K562 (cell line): ENCODE results near the gene PSMB8. TPM values are rescaled to one million over a fixed set of nuclear protein-coding genes. Genes with fewer than 3 reads are reported as not detected.

Source experiments
- E2F3 ChIP-seq: fragments of 250-450 bp; sonication (Bioruptor Pico); IDR thresholded peaks from 2 replicates; pipeline ENCODE4 v1.4.0; 2020; ENCODE audit warnings: mild to moderate bottlenecking
- HNRNPH1 ChIP-seq: fragments of 200-400 bp; formaldehyde crosslinking; optimal IDR thresholded peaks from 2 replicates; pipeline ENCODE3; 2017; ENCODE audit warnings: low read depth, mild to moderate bottlenecking, low read length, moderate library complexity
- HNRNPLL ChIP-seq: fragments of 200-400 bp; formaldehyde crosslinking; IDR thresholded peaks from 2 replicates; pipeline ENCODE4 v1.6.1; 2017; ENCODE audit warnings: low read length, low read depth, mild to moderate bottlenecking; ENCODE audit not compliant: poor library complexity, severe bottlenecking
- MLLT1 ChIP-seq, 2 experiments: fragments of 450-650 bp; IDR thresholded peaks; 2 replicates each; pipeline ENCODE4 v1.6.1; 2016
- NR2C1 ChIP-seq, 2 experiments: fragments of 450-650 bp; IDR thresholded peaks; 2 replicates each; pipeline ENCODE4 v1.6.1; 2017; ENCODE audit warnings: mild to moderate bottlenecking in 2 of 2, antibody characterized with exemption in 1 of 2, inconsistent platforms in 1 of 2, missing compliant biosample characterization in 1 of 2, missing genetic modification characterization in 1 of 2
- RBM15 ChIP-seq: fragments of 200-400 bp; formaldehyde crosslinking; IDR thresholded peaks from 2 replicates; pipeline ENCODE4 v1.6.1; 2018; ENCODE audit warnings: mild to moderate bottlenecking, low read length, moderate library complexity; ENCODE audit not compliant: insufficient read depth
- SAFB2 ChIP-seq: fragments of 200-400 bp; formaldehyde crosslinking; IDR thresholded peaks from 2 replicates; pipeline ENCODE4 v1.6.1; 2018; ENCODE audit warnings: borderline replicate concordance, low read length, low read depth, moderate library complexity; ENCODE audit not compliant: severe bottlenecking
- XRCC4 ChIP-seq: IDR thresholded peaks from one replicate; pipeline ENCODE4 v1.6.1; 2011; ENCODE audit not compliant: insufficient read depth, insufficient read length; ENCODE audit errors: extremely low read depth
- ZBTB12 ChIP-seq: fragments of 250-450 bp; sonication (Bioruptor Pico); IDR thresholded peaks from 2 replicates; pipeline ENCODE4 v1.4.0; 2020
- ZNF384 ChIP-seq: IDR thresholded peaks from 2 replicates; pipeline ENCODE4 v1.6.1; 2012; ENCODE audit warnings: low read depth, low read length, improper control_type of control experiment
- polyA plus RNA-seq, 8 experiments: library from polyadenylated mRNA; depleted of rRNA in 4 of 8; stranded (reverse) in 5 of 8; unstranded in 3 of 8; fragments of >200 nt; fragmentation: Nextera tagmentation in 2 of 8; fragmentation: Illumina TruSeq in 1 of 8; extraction: Ambion mirVana in 2 of 8; extraction: Trizol in 1 of 8; gene quantifications; 2 replicates each; pipeline versions ENCODE4 v1.2.1 to v1.2.3, GENCODE V29; 2011 to 2014; ENCODE audit warnings: inconsistent platforms in 1 of 8, missing spikeins in 1 of 8
- total RNA-seq, 7 experiments: library from RNA; depleted of rRNA in 6 of 7; stranded (reverse); fragments of >200 nt in 6 of 7; fragmentation: Illumina TruSeq in 2 of 7; extraction: Trizol in 2 of 7; gene quantifications; 2 replicates each; pipeline versions ENCODE4 v1.2.1 to v1.2.3, GENCODE V29; 2011 to 2021; ENCODE audit warnings: low replicate concordance in 1 of 7
- TF ChIP-seq, protein P1 (sequence below): fragments of 250-450 bp; sonication (Bioruptor Pico); IDR thresholded peaks from 2 replicates; pipeline ENCODE4 v1.4.0; 2020; ENCODE audit warnings: mild to moderate bottlenecking
- TF ChIP-seq, protein P2 (sequence below), 2 experiments: fragments of 450-650 bp; IDR thresholded peaks; 2 replicates each; pipeline ENCODE4 v1.6.1; 2016; ENCODE audit warnings: mild to moderate bottlenecking in 2 of 2, borderline replicate concordance in 1 of 2, low read depth in 1 of 2, moderate library complexity in 1 of 2

The PSMB8 gene
- total and polyA plus RNA-seq, 9 of the 15 experiments (the other 6 are each of a cell fraction or from before 2014, with no cell fraction given): 0.71 to 4.0 (median 2.4) TPM

DNA sequence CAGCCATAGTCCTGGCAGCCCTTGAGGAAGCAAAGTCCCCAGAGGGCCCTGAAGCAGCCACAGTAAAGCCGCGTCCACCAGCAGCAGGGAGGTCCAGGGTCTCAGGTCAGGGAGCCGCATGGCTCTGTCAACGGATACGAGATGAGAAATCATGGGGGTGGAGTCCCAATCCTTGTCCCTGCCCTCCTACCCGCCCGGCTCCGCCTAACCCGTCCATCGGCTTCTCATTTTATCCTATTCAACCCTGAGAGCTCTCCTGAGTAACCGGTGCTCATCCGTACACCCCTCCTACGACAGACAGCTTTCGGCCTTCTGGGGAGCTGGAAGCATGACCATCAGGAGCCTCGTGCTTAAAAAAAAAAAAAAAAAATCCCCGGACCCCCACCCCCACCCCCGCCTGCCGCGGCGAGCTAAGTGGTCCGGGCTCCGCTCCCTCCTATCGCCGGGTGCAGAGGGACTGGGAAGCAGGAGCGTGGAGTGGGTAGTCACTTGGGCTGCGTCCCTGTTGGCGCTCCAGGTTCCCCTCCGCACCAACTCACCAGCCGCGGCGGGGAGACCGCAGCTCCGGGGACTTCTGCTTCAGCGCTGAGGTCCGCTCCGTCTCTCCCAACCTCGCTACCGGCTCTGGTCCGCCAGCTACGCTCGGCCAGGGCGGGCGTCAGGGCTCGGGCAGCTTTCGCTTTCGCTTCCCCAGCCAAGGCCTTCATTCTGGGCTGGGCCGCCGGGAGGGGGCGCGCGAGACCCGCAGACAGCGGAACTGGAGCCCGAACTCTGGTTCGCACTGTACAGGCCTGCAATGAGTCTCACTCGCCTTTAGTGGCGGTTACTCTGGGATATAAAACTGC lies 5.5 kb downstream of the PSMB8 start, which contains the start of gene TAP2 (continued):
- TF ChIP-seq, protein P1, sequence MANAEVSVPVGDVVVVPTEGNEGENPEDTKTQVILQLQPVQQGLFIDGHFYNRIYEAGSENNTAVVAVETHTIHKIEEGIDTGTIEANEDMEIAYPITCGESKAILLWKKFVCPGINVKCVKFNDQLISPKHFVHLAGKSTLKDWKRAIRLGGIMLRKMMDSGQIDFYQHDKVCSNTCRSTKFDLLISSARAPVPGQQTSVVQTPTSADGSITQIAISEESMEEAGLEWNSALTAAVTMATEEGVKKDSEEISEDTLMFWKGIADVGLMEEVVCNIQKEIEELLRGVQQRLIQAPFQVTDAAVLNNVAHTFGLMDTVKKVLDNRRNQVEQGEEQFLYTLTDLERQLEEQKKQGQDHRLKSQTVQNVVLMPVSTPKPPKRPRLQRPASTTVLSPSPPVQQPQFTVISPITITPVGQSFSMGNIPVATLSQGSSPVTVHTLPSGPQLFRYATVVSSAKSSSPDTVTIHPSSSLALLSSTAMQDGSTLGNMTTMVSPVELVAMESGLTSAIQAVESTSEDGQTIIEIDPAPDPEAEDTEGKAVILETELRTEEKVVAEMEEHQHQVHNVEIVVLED: 0 out of 2 replicates have a peak, but pooled peaks have one; percentile 17
- TF ChIP-seq RBM15 (no peak), ZNF384 (0 out of 2 replicates have a peak, but pooled peaks have one; percentile 33), MLLT1 (IDR thresholded peaks at IDR 0.05) (0 out of 4 replicates have a peak, but pooled peaks of 1 of the 2 experiments have one; percentile 18), SAFB2 (no peak), HNRNPH1 (no peak), HNRNPLL (peak; percentile 86), E2F3 (no peak), NR2C1 (IDR thresholded peaks at IDR 0.05) (no peak), NR2C1 (tag; IDR thresholded peaks at IDR 0.05) (no peak), XRCC4 (no peak), ZBTB12 (CRISPR knock-in tag) (no peak)
- TF ChIP-seq, protein P2, sequence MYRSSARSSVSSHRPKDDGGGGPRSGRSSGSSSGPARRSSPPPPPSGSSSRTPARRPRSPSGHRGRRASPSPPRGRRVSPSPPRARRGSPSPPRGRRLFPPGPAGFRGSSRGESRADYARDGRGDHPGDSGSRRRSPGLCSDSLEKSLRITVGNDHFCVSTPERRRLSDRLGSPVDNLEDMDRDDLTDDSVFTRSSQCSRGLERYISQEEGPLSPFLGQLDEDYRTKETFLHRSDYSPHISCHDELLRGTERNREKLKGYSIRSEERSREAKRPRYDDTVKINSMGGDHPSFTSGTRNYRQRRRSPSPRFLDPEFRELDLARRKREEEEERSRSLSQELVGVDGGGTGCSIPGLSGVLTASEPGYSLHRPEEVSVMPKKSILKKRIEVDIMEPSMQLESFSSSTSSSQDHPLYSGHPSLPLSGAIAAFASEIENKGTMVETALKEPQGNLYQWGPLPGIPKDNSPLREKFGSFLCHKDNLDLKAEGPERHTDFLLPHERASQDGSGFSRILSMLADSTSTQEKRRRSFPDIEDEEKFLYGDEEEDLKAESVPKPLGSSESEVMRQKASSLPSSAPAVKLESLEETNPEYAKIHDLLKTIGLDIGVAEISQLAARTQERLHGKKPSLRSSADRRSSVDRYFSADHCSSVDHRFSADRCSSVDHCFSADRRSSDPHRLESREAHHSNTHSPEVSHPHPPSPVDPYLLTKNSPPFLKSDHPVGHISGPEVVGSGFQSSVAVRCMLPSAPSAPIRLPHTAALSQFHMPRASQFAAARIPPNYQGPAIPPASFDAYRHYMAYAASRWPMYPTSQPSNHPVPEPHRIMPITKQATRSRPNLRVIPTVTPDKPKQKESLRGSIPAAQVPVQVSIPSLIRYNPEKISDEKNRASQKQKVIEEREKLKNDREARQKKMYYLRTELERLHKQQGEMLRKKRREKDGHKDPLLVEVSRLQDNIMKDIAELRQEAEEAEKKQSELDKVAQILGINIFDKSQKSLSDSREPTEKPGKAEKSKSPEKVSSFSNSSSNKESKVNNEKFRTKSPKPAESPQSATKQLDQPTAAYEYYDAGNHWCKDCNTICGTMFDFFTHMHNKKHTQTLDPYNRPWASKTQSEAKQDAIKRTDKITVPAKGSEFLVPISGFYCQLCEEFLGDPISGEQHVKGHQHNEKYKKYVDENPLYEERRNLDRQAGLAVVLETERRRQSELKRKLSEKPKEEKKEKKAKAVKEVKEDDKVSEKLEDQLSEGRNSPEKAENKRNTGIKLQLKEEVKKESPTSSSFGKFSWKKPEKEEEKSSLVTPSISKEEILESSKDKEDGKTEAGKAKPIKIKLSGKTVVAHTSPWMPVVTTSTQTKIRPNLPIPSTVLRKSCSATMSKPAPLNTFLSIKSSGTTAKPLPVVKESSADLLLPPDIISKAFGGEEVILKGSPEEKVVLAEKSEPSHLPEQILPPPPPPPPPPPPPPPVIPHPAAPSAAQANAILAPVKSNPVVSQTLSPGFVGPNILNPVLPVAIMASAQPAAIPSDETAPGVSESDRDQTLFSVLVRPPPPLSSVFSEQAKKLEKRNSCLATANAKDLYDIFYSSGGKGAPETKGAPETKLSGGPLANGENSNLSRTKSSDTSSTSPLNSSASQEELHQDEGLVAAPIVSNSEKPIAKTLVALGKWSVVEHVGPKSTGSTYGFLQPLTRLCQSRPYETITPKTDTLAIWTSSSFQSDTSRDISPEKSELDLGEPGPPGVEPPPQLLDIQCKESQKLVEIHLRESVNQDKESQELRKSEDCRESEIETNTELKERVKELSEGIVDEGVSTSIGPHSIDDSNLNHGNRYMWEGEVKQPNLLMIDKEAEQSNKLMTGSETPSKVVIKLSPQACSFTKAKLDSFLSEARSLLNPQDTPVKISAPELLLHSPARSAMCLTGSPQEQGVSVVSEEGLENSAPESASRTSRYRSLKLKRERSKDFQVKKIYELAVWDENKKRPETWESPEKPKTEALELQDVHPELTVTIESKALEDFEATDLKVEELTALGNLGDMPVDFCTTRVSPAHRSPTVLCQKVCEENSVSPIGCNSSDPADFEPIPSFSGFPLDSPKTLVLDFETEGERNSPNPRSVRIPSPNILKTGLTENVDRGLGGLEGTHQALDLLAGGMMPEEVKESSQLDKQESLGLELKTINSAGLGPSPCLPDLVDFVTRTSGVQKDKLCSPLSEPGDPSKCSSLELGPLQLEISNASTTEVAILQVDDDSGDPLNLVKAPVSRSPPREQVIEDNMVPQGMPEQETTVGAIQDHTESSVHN (IDR thresholded peaks at IDR 0.05; ENCODE audit: borderline replicate concordance in 1 of 2, low read depth in 1 of 2): no peak
